ENCODE measurements around the gene NDRG4.

GRCh38 chr16:58462499-58462996 is 37.4 kb upstream of the NDRG4 start:
- TF ChIP-seq CTCF (IDR thresholded peaks at IDR 0.05) (no peak), POLR2A (IDR thresholded peaks at IDR 0.05) (no peak)

Measured in gastroesophageal sphincter (tissue), 3 donors.